GM18907 (cell line): ENCODE measurements around the gene MICU2.

Experiments
- ATAC-seq: cut with Tn5 transposase; IDR thresholded peaks from one replicate; pipeline ENCODE4 v1.9.1; 2021; ENCODE audit warnings: mild to moderate bottlenecking, moderate library complexity; ENCODE audit not compliant: unreplicated experiment

Gene MICU2

GRCh38 chr13:21548577-21548976, 55.4 kb downstream of the MICU2 start:
- no peak for ATAC-seq

- ATAC-seq, result no peak
Observed at GRCh38 chr13:21546372-21546771, 57.6 kb downstream of the MICU2 start.

GRCh38 chr13:21544515-21544914, 59.5 kb downstream of the MICU2 start:
- ATAC-seq, result no peak

GRCh38 chr13:21542563-21542962, 61.4 kb downstream of the MICU2 start:
- no peak for ATAC-seq

- ATAC-seq, result peak; percentile 48
Observed at GRCh38 chr13:21541980-21542379, 62.0 kb downstream of the MICU2 start.

GRCh38 chr13:21541271-21541670, 62.7 kb downstream of the MICU2 start:
- ATAC-seq, result no peak

GRCh38 chr13:21539687-21540086, 64.3 kb downstream of the MICU2 start:
- ATAC-seq, result no peak

- no peak for ATAC-seq
Observed at GRCh38 chr13:21538753-21539152, 65.2 kb downstream of the MICU2 start.

GRCh38 chr13:21538280-21538679, 65.7 kb downstream of the MICU2 start:
- ATAC-seq, result no peak

GRCh38 chr13:21537105-21537504, 66.9 kb downstream of the MICU2 start:
- no peak for ATAC-seq

- ATAC-seq, result no peak
Observed at GRCh38 chr13:21534760-21535159, 69.2 kb downstream of the MICU2 start.

GRCh38 chr13:21531455-21531854, 72.5 kb downstream of the MICU2 start:
- ATAC-seq, result no peak

- ATAC-seq, result no peak
Observed at GRCh38 chr13:21530656-21531055, 73.3 kb downstream of the MICU2 start.

GRCh38 chr13:21529146-21529893, 74.7 kb downstream of the MICU2 start:
- ATAC-seq, result no peak

GRCh38 chr13:21528616-21529015, 75.4 kb downstream of the MICU2 start:
- no peak for ATAC-seq

GRCh38 chr13:21526707-21527540, 77.0 kb downstream of the MICU2 start:
- ATAC-seq, result no peak

- ATAC-seq, result no peak
Observed at GRCh38 chr13:21522847-21523246, 81.1 kb downstream of the MICU2 start.

GRCh38 chr13:21522130-21522529, 81.8 kb downstream of the MICU2 start:
- no peak for ATAC-seq

- ATAC-seq, result no peak
Observed at GRCh38 chr13:21518617-21519144, 85.3 kb downstream of the MICU2 start.

- no peak for ATAC-seq
Observed at GRCh38 chr13:21517576-21517975, 86.4 kb downstream of the MICU2 start.

GRCh38 chr13:21516805-21517204, 87.2 kb downstream of the MICU2 start:
- ATAC-seq, result no peak

- no peak for ATAC-seq
Observed at GRCh38 chr13:21511849-21512248, 92.1 kb downstream of the MICU2 start.
